SW 1271 (cell line): Measurements from ENCODE around the gene PPM1L.
"Not testable (repeated sequence)": the region's sequence is repeated elsewhere in the genome, so short reads cannot be mapped to it uniquely, and the experiment has no call there.

ENCODE experiments used
- DNase-seq, 2 experiments: peaks; one replicate each; lab custom pipeline; 2025; lab: John Stamatoyannopoulos, UW

PPM1L gene

GRCh38 chr3:160929595-160929994, 173.6 kb downstream of the PPM1L start:
- DNase-seq = no peak

DNA sequence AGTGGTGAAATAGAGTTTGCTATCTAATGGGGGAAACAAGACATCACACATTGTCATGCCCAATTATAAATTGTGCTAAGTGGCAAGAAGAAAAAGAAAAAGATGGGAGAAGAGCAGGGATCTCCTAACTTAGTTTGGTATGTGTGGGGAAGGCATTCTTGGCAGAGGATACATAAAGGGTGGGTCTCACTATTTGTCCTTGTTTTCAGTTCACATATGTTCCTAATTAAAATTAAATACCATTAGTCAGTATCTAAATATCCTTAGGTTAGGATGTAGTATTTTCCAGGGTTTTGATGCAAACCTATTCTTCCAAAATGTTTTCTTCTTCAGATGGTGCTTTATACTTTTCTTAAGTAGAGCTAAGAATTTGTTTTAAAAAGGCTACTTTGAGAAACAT, 175.4 kb downstream of the PPM1L start:
- no peak for DNase-seq

GRCh38 chr3:160935413-160936095, 179.5 kb downstream of the PPM1L start:
- no peak for DNase-seq

DNA sequence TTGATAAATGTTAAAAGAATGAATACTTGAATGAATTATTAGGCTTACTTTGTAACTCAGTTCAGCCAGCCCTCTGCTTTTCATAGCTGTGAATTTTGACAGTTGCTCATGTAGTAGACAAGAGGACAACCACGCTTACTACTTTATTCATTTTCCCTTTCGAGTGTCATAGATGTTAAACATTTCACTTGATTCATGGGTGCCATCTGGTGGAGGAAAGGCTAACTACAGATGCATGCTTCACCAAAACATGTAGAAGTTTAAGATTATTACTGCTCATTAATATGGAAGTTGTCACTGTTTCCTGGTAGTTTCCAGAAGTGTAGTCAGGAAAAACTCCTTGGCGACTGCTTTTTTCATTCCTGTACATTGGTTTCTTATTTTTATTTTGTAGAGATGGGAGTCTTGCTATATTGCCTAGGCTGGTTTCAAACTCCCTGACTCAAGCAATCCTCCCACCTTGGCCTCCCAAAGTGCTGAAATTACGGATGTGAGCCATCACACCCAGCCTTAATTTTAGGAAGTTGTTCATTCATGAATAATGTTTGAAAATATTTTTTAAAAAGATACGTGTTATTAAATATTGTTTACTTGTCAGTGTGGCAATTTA, 186.0 kb downstream of the PPM1L start:
- no peak for DNase-seq

DNA sequence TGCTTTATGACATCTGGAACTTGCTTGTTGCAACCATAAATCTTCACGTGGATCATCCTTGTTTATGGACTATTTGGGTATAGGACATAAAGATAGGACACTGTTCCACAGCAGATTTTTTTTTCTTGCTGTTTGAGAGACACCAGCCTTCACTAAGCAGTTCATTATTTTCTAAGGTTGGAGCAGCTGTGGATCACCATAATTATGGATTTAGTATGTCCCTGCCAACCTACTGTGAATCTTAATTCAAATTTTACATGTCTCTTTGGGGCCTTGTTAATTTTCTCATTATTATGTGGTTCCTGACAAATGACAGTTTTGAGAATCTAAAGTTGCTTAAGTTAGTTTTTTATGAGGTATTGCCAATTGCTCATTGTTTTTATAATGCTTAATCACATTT, 188.0 kb downstream of the PPM1L start:
- DNase-seq = no peak

GRCh38 chr3:160945336-160945735, 189.3 kb downstream of the PPM1L start:
- DNase-seq = no peak

DNA sequence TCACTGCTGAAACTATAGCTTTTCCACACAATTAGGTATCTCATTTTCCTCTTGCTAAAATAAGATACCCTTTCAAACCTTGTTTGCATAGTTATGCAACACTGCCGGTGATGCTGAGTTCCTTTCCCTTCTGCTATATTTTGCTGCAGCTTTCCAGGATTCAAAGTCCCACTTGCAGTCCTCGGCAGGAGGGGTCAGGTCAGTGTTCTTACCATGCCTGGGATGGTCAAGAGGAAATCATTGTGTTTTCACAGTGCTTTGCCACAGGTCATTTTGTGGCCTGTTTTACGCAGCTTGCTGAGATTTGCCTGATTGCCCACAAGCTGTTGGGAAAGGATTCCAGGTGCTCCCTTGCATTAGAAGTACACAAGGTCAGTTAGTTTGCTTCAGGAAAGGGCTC, 192.2 kb downstream of the PPM1L start:
- DNase-seq = no peak

GRCh38 chr3:160949460-160949859, 193.4 kb downstream of the PPM1L start:
- no peak for DNase-seq

GRCh38 chr3:160950542-160950941, 194.5 kb downstream of the PPM1L start:
- no peak for DNase-seq

DNA sequence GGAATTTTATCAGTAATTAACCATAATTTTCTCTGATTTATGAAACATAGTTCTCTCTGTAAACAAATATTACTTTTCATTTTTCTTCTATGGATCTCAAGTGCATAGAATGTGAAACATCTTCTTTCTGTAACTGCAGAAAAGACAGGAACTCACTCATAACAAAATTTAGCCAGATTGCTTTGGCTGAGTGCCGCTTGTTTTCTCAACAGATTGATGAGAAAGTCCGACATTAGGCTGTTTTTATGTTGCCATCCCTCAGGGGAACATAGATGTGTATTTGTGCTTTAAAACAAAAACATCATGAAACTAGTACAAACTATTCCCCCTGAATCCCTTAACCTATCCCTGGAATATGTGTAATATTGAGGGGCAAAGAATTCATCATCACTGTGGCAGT, 194.9 kb downstream of the PPM1L start:
- no peak for DNase-seq

DNA sequence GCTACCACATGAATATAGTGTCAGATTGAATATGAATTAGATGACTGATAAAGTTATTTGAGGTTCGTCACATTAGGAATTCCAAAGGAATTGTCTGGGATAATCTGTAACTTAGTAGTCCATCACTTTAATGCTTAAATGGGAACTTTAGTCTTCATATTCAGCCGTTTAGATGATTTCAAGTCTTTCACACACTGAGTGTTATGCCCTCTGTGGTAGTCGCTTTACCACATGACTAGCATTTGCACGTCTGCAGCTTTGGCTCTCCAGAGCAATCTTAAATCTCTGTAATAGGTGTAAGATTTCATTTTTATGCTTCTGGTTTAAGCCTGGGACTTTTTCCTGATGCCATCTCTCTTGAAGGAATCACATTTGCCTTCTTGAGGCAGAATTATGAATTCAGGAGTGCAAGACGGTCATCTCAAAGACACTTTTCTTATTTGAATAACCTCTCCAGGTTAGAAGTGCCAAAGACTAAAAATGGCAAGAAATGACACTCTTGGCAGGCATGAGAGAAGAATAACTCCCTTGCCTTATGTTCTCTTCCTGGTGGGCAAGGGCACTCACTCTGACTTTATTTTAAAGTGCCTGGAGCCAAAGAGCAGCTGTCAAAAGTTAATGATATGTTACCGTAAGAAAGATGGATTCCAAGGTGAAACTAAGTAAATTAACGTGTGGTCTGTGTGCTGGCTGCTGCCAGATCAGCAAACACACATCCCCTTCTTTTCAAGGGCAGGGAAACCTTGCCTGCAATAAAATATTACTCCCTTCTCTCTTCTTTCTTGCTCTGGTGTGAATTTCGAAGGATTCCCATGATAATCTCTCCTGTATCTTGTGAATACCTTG, 195.8 kb downstream of the PPM1L start:
- no peak for DNase-seq

DNA sequence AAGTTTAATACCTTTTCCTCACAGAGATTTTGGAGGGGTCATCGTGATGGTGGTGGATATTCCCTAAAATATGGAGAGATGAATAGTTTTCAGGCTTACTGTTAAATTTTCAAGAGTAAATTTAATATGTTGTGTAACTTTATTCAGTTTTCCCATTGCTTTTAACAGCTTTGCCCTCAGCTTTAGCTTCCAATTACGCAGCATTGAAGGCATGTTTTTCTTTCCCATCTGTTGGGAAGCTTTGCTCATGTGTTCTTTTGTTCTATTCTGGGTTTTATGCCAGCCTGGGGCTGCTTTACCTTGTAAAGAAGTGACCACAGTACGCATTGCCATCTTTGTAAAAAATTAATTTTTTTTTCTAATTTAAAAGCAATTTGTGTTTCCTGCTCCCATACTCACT, 197.7 kb downstream of the PPM1L start:
- no peak for DNase-seq

DNA sequence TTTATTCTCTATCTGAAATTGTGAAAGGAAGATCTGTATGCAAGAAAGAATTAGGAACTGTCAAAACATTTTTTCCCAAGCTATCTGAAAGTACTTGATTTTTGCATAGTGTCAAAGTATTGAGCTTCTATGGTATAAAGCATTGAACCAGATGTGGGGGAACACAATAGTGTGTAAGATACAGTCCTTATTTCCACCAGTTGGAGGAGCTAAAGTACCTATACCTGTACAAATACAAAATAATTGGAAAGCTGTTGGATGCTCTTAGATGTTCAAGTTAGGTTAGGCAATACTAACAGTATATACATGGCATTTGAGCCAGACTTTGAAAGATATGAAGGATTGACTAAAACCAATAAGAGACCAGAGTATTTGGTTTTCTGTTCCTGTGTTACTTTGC, 200.8 kb downstream of the PPM1L start:
- peak in 1 of 2 experiments; percentile 22 for DNase-seq

- DNase-seq = no peak
Observed at GRCh38 chr3:160960568-160960967, 204.5 kb downstream of the PPM1L start.

DNA sequence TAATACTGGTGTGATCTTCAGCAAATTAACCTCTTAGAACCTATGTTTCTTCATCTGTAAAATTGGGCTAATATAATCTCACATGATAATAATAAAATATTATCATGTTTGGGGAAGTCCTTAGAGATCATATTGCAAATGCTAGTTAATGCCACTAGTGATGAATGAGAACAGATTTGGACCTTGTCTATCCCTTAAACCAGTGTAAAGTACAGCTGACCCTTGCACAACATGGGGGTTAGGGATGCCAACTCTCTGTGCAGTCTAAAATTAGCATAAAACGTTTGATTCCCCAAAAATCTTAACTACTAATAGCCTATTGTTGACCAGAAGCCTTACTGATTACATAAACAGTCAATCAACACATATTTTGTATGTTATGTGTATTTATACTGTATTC, 207.9 kb downstream of the PPM1L start:
- no peak for DNase-seq

- DNase-seq = no peak
Observed at GRCh38 chr3:160968761-160969160, 212.7 kb downstream of the PPM1L start.

DNA sequence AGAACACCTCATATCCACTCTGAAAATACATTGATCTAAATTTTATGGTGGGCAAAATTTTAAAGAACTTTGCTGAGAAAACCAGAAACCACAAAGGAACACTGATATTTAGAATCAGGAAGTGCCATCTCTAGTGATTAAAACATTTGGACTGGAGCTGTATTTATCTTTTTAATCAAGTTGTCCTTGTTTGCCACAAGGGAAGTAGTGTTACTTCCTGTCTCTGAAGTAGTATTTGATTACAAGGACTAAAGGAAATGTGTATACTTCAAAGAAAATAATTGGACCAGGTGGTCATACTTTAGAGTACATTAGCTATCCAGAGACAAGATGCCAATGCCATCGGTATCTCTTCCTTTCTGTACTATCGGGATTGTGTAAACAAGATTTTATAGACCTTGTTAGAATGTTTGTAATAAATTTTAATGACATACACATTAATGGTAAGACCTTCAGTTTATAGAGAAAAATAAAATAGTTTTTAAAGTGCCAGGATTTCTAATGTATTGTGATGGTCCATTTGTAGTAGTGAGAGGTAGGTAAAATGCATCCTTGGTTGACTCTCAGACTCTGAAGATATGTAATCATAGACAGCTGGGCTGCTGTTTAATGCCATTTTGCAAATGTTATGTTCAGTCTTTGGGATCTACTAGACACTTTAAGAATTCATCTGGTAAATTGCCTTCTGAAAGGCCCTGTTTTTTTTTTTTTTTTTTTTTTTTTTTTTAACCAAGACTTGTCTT, 217.2 kb downstream of the PPM1L start:
- no peak for DNase-seq

DNA sequence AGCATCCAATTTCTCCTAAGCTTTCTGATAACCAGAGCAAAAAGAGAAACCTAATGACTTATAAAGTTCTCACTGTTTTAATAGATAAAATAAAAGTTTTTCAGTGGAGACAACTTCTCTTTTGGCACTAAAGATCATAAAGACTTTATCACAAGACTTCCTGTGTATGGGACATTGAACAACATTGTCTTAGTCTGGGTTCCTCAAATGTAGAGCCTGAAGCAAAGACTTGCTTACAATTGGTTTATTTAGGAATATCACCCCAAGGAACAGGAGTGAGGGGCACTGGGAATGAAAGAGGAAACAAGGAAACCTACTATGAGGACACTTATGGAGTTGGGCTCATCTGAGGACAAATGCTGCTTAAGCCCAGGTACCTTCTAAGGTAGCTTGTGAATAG, 221.7 kb downstream of the PPM1L start:
- no peak for DNase-seq

- no peak for DNase-seq
Observed at GRCh38 chr3:160980740-160981139, 224.7 kb downstream of the PPM1L start.

DNA sequence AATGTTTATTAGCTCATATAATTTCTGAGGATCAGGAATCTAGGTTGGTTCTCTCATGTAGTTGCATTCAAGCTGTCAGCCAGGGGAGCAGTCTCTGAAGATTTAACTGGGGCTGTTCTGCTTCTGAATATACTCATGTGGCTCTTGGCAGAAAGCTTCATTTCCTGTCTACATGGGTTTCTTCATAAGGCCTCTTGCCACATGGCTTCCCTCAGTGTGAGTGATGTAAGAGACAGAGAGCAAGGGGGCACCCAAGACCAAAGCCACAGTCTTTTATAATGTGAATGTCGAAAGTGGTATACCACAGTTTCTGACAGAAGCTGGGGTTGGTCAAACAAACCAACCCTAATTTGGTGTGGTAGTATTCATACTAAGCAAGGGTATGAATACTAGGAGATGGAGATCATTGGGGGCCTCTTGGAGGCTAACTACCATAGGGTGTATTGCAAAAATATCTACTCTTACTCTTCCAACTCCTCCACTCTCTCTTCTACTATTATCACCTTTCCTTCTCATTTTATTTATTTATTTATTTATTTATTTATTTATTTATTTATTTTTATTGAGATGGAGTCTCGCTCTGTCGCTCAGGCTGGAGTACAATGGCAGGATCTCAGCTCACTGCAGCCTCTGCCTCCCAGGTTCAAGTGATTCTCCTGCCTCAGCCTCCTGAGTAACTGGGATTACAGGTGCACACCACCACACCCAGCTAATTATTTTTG, 225.3 kb downstream of the PPM1L start:
- no peak for DNase-seq

- no peak for DNase-seq
Observed at GRCh38 chr3:160982491-160982890, 226.5 kb downstream of the PPM1L start.

DNA sequence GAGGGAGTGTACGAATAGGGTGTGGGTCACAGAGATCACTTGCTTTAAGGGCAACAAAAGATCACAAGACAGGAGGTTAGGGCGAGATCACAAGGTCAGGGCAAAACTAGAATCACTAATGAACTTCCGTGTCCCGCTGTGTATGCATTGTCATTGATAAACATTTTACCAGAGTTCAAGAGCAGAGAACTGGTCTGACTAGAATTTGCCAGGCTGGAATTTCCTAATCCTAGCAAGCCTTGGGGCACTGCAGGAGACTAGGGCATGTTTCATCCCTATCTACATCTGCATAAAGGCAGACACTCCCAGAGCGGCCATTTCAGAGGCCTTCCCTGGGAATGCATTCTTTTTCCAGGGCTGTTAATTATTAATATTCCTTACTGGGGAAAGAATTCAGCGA, 227.9 kb downstream of the PPM1L start:
- not testable (repeated sequence) for DNase-seq
